H9 (cell line): Measurements from ENCODE around the gene LGALS7. TPM values are rescaled to one million over a fixed set of nuclear protein-coding genes. Genes with fewer than 3 reads are reported as not detected.

Source experiments
- DNase-seq: peaks from one replicate; pipeline ENCODE4 v3.0.0-alpha.2; 2017
- H2AFZ ChIP-seq: one replicate; pipeline ENCODE4 v1.6.1; 2013; ENCODE audit warnings: mild to moderate bottlenecking, low read length, control low read depth, moderate library complexity
- H2AK5ac ChIP-seq: 2 replicates; pipeline ENCODE4 v1.6.1; 2013; ENCODE audit warnings: low read length, control low read depth, mixed read lengths; ENCODE audit not compliant: insufficient read length
- H2BK120ac ChIP-seq: one replicate; pipeline ENCODE4 v1.6.1; 2013; ENCODE audit warnings: low read depth, mild to moderate bottlenecking, low read length, control low read depth, inconsistent platforms; ENCODE audit not compliant: poor library complexity, severe bottlenecking
- H2BK12ac ChIP-seq: 2 replicates; pipeline ENCODE4 v1.6.1; 2013; ENCODE audit warnings: low read length, control low read depth, mixed read lengths, low read depth; ENCODE audit not compliant: insufficient read length
- H2BK15ac ChIP-seq: 2 replicates; pipeline ENCODE4 v1.6.1; 2013; ENCODE audit warnings: low read depth, low read length, control low read depth
- H2BK20ac ChIP-seq: one replicate; pipeline ENCODE4 v1.6.1; 2013; ENCODE audit warnings: low read depth, mild to moderate bottlenecking, low read length, control low read depth, inconsistent platforms; ENCODE audit not compliant: poor library complexity, severe bottlenecking
- H2BK5ac ChIP-seq: 2 replicates; pipeline ENCODE4 v1.6.1; 2013; ENCODE audit warnings: low read length, control low read depth, mixed read lengths; ENCODE audit not compliant: insufficient read length
- H3K14ac ChIP-seq: 2 replicates; pipeline ENCODE4 v1.6.1; 2013; ENCODE audit warnings: low read length, control low read depth; ENCODE audit not compliant: insufficient read depth
- H3K18ac ChIP-seq: 2 replicates; pipeline ENCODE4 v1.6.1; 2013; ENCODE audit warnings: low read depth, mild to moderate bottlenecking, mixed read lengths, low read length, control low read depth; ENCODE audit not compliant: insufficient read length
- H3K23ac ChIP-seq: 2 replicates; pipeline ENCODE4 v1.6.1; 2013; ENCODE audit warnings: low read length, control low read depth, mixed read lengths, low read depth; ENCODE audit not compliant: insufficient read length
- H3K23me2 ChIP-seq: 2 replicates; pipeline ENCODE4 v1.6.1; 2013; ENCODE audit warnings: low read depth, mild to moderate bottlenecking, mixed read lengths, low read length, control low read depth; ENCODE audit not compliant: insufficient read length, poor library complexity, severe bottlenecking
- H3K27ac ChIP-seq: 2 replicates; pipeline ENCODE4 v1.5.1; 2013; ENCODE audit warnings: low read length, control low read depth, mixed read lengths, low read depth; ENCODE audit not compliant: insufficient read length
- H3K27me3 ChIP-seq: 2 replicates; pipeline ENCODE4 v1.6.1; 2013; ENCODE audit warnings: low read length, control low read depth, inconsistent platforms; ENCODE audit not compliant: insufficient read depth
- H3K4ac ChIP-seq: 2 replicates; pipeline ENCODE4 v1.6.1; 2013; ENCODE audit warnings: low read depth, mild to moderate bottlenecking, control low read depth, inconsistent platforms, low read length, moderate library complexity
- H3K4me1 ChIP-seq: 2 replicates; pipeline ENCODE4 v1.6.1; 2013; ENCODE audit warnings: low read length, control low read depth, inconsistent platforms; ENCODE audit not compliant: insufficient read depth
- H3K4me2 ChIP-seq: 2 replicates; pipeline ENCODE4 v1.6.1; 2013; ENCODE audit warnings: low read length, control low read depth, mixed read lengths; ENCODE audit not compliant: insufficient read length, insufficient read depth
- H3K56ac ChIP-seq: 2 replicates; pipeline ENCODE4 v1.6.1; 2013; ENCODE audit warnings: low read depth, mild to moderate bottlenecking, mixed read lengths, low read length, control low read depth; ENCODE audit not compliant: insufficient read length
- H3K79me1 ChIP-seq: 2 replicates; pipeline ENCODE4 v1.6.1; 2013; ENCODE audit warnings: low read depth, mild to moderate bottlenecking, moderate library complexity, low read length, control low read depth, inconsistent platforms; ENCODE audit not compliant: insufficient read depth, poor library complexity, severe bottlenecking
- H3K79me2 ChIP-seq: 2 replicates; pipeline ENCODE4 v1.6.1; 2013; ENCODE audit warnings: low read length, control low read depth, inconsistent platforms; ENCODE audit not compliant: insufficient read depth
- H3K9ac ChIP-seq: 2 replicates; pipeline ENCODE4 v1.6.1; 2013; ENCODE audit warnings: low read length, control low read depth, mixed read lengths; ENCODE audit not compliant: insufficient read length; ENCODE audit errors: extremely low read depth
- H3K9me3 ChIP-seq: one replicate; pipeline ENCODE4 v1.6.1; 2013; ENCODE audit warnings: low read depth, low read length, inconsistent platforms; ENCODE audit not compliant: control insufficient read depth
- H3T11ph ChIP-seq: one replicate; pipeline ENCODE4 v1.6.1; 2013; ENCODE audit warnings: mild to moderate bottlenecking, low read length, control low read depth, inconsistent platforms
- H4K20me1 ChIP-seq: one replicate; pipeline ENCODE4 v1.6.1; 2013; ENCODE audit not compliant: control insufficient read depth, insufficient read length, insufficient read depth
- H4K5ac ChIP-seq: 2 replicates; pipeline ENCODE4 v1.6.1; 2013; ENCODE audit warnings: low read depth, mild to moderate bottlenecking, mixed read lengths, low read length, control low read depth; ENCODE audit not compliant: insufficient read length
- H4K8ac ChIP-seq: replicated peaks from 2 replicates; pipeline ENCODE4 v1.6.1; 2013; ENCODE audit warnings: low read length, control low read depth, mixed read lengths, low read depth; ENCODE audit not compliant: insufficient read length
- H4K91ac ChIP-seq: 2 replicates; pipeline ENCODE4 v1.6.1; 2013; ENCODE audit warnings: low read depth, mild to moderate bottlenecking, moderate library complexity, mixed read lengths, low read length, control low read depth; ENCODE audit not compliant: insufficient read length
- H3K27ac Mint-ChIP-seq, 3 experiments: 2 replicates in 2 of 3; 3 replicates in 1 of 3; pipeline ENCODE4 v1.8.0; 2020 to 2021; ENCODE audit warnings: mixed read lengths in 3 of 3, mild to moderate bottlenecking in 1 of 3, moderate library complexity in 1 of 3
- H3K27me3 Mint-ChIP-seq: 2 replicates; pipeline ENCODE4 v1.8.0; 2021; ENCODE audit warnings: low read depth, mild to moderate bottlenecking, moderate library complexity, mixed read lengths
- H3K36me3 Mint-ChIP-seq, 3 experiments: 2 replicates in 2 of 3; 3 replicates in 1 of 3; pipeline ENCODE4 v1.8.0; 2020 to 2021; ENCODE audit warnings: low read depth in 3 of 3, mixed read lengths in 3 of 3; ENCODE audit not compliant: insufficient read depth in 1 of 3
- H3K4me1 Mint-ChIP-seq, 2 experiments: 2 replicates each; pipeline ENCODE4 v1.8.0; 2020; ENCODE audit warnings: mixed read lengths in 2 of 2
- H3K4me3 Mint-ChIP-seq, 2 experiments: 2 replicates in 1 of 2; 3 replicates in 1 of 2; pipeline ENCODE4 v1.8.0; 2020 to 2021; ENCODE audit warnings: mild to moderate bottlenecking in 2 of 2, mixed read lengths in 2 of 2, moderate library complexity in 1 of 2
- H3K9me3 Mint-ChIP-seq, 2 experiments: 2 replicates in 1 of 2; 3 replicates in 1 of 2; pipeline ENCODE4 v1.8.0; 2020; ENCODE audit warnings: mild to moderate bottlenecking in 2 of 2, mixed read lengths in 2 of 2, moderate library complexity in 1 of 2
- WGBS: extraction: QIAGEN DNeasy Blood & Tissue Kit; methylation state at CpG from one replicate; pipeline ENCODE4 v1.1.7; 2013; ENCODE audit warnings: missing lambda C conversion rate, low lambda C conversion rate, mixed read lengths; ENCODE audit not compliant: insufficient read length; ENCODE audit errors: extremely low coverage; 5-methylcytosine and 5-hydroxymethylcytosine counted together
- total RNA-seq: library from RNA; stranded (reverse); gene quantifications from 2 replicates; pipeline ENCODE4 v1.2.1, GENCODE V29; 2021
- TF ChIP-seq, protein P1 (sequence below): fragments of 200-600 bp; sonication (generic); conservative IDR thresholded peaks from 3 replicates; pipeline ENCODE4 v1.8.0; 2021; ENCODE audit warnings: antibody characterized with exemption, mild to moderate bottlenecking

LGALS7 gene
- total RNA-seq, 1 experiment from 2014 or later: not detected

GRCh38 chr19:38744298-38744681 lies 29.0 kb downstream of the LGALS7 start, which contains the start of gene CAPN12:
TSS of gene CAPN12 (minus strand) at chr19:38744474. CDS start at chr19:38744165, 309 bp downstream.
- H3K4me3 Mint-ChIP-seq: no peak within 1 kb of the TSS
- H2AFZ ChIP-seq: no peak within 1 kb of the TSS
- H3K56ac ChIP-seq: no peak within 1 kb of the TSS
- H2BK12ac ChIP-seq: no peak within 1 kb of the TSS
- no peak within 1 kb of the TSS for H3K4ac ChIP-seq
- no peaks in the 10 kb centered on the region for H3K9me3 ChIP-seq
- no peak within 1 kb of the TSS for H4K5ac ChIP-seq
- no peak within 1 kb of the TSS for H2BK5ac ChIP-seq
- H3K18ac ChIP-seq: no peak within 1 kb of the TSS
- H3K27me3 Mint-ChIP-seq: peaks cover 18% of the 10 kb centered on the region
- no peak within 1 kb of the TSS for H3K9ac ChIP-seq
- no peak within 1 kb of the TSS for H2BK15ac ChIP-seq
- no peaks in the 10 kb centered on the region; a peak in 1 of 5 replicates for H3K9me3 Mint-ChIP-seq
- H2BK120ac ChIP-seq: no peak within 1 kb of the TSS
- H3K4me1 Mint-ChIP-seq: peaks cover 0 to 5% of the 10 kb centered on the region in 2 experiments; a peak in 1 of 4 replicates
- no peaks in the 10 kb centered on the region for H3K79me2 ChIP-seq
- TF ChIP-seq, protein P1, sequence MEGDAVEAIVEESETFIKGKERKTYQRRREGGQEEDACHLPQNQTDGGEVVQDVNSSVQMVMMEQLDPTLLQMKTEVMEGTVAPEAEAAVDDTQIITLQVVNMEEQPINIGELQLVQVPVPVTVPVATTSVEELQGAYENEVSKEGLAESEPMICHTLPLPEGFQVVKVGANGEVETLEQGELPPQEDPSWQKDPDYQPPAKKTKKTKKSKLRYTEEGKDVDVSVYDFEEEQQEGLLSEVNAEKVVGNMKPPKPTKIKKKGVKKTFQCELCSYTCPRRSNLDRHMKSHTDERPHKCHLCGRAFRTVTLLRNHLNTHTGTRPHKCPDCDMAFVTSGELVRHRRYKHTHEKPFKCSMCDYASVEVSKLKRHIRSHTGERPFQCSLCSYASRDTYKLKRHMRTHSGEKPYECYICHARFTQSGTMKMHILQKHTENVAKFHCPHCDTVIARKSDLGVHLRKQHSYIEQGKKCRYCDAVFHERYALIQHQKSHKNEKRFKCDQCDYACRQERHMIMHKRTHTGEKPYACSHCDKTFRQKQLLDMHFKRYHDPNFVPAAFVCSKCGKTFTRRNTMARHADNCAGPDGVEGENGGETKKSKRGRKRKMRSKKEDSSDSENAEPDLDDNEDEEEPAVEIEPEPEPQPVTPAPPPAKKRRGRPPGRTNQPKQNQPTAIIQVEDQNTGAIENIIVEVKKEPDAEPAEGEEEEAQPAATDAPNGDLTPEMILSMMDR: no peak
- no peaks in the 10 kb centered on the region; the same call in 1 of the 2 replicates for H3K27me3 ChIP-seq
- no peak within 1 kb of the TSS for H2AK5ac ChIP-seq
- H3K23ac ChIP-seq: no peak within 1 kb of the TSS
- no peak within 1 kb of the TSS for H3K27ac ChIP-seq
- H3K23me2 ChIP-seq: no peaks in the 10 kb centered on the region
- DNase-seq: no peak
- no peak within 1 kb of the TSS for H4K8ac ChIP-seq
- no peak within 1 kb of the TSS; a peak in 1 of 7 replicates for H3K27ac Mint-ChIP-seq
- H3K36me3 Mint-ChIP-seq: peaks cover 0 to 2% (median 0%) of the 10 kb centered on the region in 3 experiments; a peak in 1 of 7 replicates
- H2BK20ac ChIP-seq: no peak within 1 kb of the TSS
- H3K4me1 ChIP-seq: no peaks in the 10 kb centered on the region
- H4K20me1 ChIP-seq: no peaks in the 10 kb centered on the region
- no peak within 1 kb of the TSS for H3K14ac ChIP-seq
- no CpG with 5 or more reads among the region's 10 CpGs for WGBS
- H3K79me1 ChIP-seq: no peaks in the 10 kb centered on the region
- H3T11ph ChIP-seq: no peak within 1 kb of the TSS
- H4K91ac ChIP-seq: no peak within 1 kb of the TSS
- H3K4me2 ChIP-seq: no peak within 1 kb of the TSS
